ENCODE measurements around the gene AFF2.

GRCh38 chrX:148823986-148824385 lies 323.6 kb downstream of the AFF2 start:
- TF ChIP-seq CTCF (IDR thresholded peaks at IDR 0.05) (no peak), POLR2A (IDR thresholded peaks at IDR 0.05) (no peak)
